CD4-positive, alpha-beta T cell (primary cell): ENCODE results near the gene ITSN1. TPM values are rescaled to one million over a fixed set of nuclear protein-coding genes. Genes with fewer than 3 reads are reported as not detected.

Experiments used
- ATAC-seq: fragments of 200-7000 bp; cut with Tn5 transposase; one replicate; pipeline ENCODE4 v1.10.0; 2022; ENCODE audit warnings: mild to moderate bottlenecking; ENCODE audit not compliant: poor library complexity
- CTCF ChIA-PET: fragments of 350-600 bp; sonication (Branson Sonifier 250); formaldehyde crosslinking; loops from one replicate; lab custom pipeline; 2021; ENCODE audit warnings: antibody characterized with exemption, inconsistent platforms; lab: Charles Lee
- POLR2A ChIA-PET: fragments of 350-600 bp; sonication (Branson Sonifier 250); formaldehyde crosslinking; loops from one replicate; lab custom pipeline; 2021; ENCODE audit warnings: antibody characterized with exemption, inconsistent platforms; lab: Charles Lee
- DNase-seq, 14 experiments: peaks; one replicate each; pipeline ENCODE4 v3.0.0-alpha.2; 2013 to 2020; ENCODE audit warnings: mixed read lengths in 2 of 14
- H3K27ac ChIP-seq, 2 donors: one replicate each; pipeline versions ENCODE4 v1.5.1 to v1.7.0; 2013; ENCODE audit warnings: low read length in 2 of 2, low read depth in 1 of 2, mild to moderate bottlenecking in 1 of 2
- H3K27me3 ChIP-seq, 2 experiments: 1 replicate in 1 of 2; 2 replicates in 1 of 2; pipeline versions ENCODE4 v1.6.1 to v1.7.0; 2013; ENCODE audit warnings: low read length in 2 of 2, control low read depth in 1 of 2, mild to moderate bottlenecking in 1 of 2, moderate library complexity in 1 of 2; ENCODE audit not compliant: insufficient read depth in 2 of 2, control insufficient read depth in 1 of 2
- H3K36me3 ChIP-seq: one replicate; pipeline ENCODE4 v1.6.1; 2013; ENCODE audit warnings: low read length, control low read depth; ENCODE audit not compliant: insufficient read depth
- H3K4me1 ChIP-seq: one replicate; pipeline ENCODE4 v1.6.1; 2013; ENCODE audit warnings: low read length, control low read depth; ENCODE audit not compliant: insufficient read depth
- H3K4me3 ChIP-seq: one replicate; pipeline ENCODE4 v1.5.1; 2013; ENCODE audit warnings: mild to moderate bottlenecking, low read length, moderate library complexity
- H3K9me3 ChIP-seq, 2 experiments: 1 replicate in 1 of 2; 2 replicates in 1 of 2; pipeline versions ENCODE4 v1.6.1 to v1.7.0; 2013; ENCODE audit warnings: low read length in 2 of 2, mild to moderate bottlenecking in 2 of 2, control low read depth in 1 of 2, moderate library complexity in 1 of 2; ENCODE audit not compliant: control insufficient read depth in 1 of 2, insufficient read depth in 1 of 2
- H3K27ac Mint-ChIP-seq: one replicate; pipeline ENCODE4 v1.8.0; 2020; ENCODE audit warnings: mixed read lengths
- H3K27me3 Mint-ChIP-seq: one replicate; pipeline ENCODE4 v1.8.0; 2021; ENCODE audit warnings: mixed read lengths
- H3K36me3 Mint-ChIP-seq: one replicate; pipeline ENCODE4 v1.8.0; 2021; ENCODE audit warnings: low read depth, mixed read lengths
- H3K4me1 Mint-ChIP-seq: one replicate; pipeline ENCODE4 v1.8.0; 2021; ENCODE audit warnings: low read depth, mixed read lengths
- H3K4me3 Mint-ChIP-seq: one replicate; pipeline ENCODE4 v1.8.0; 2020; ENCODE audit warnings: mild to moderate bottlenecking, mixed read lengths
- H3K9me3 Mint-ChIP-seq: one replicate; pipeline ENCODE4 v1.8.0; 2020; ENCODE audit warnings: mixed read lengths
- CTCF ChIP-seq: fragments of 200-600 bp; IDR thresholded peaks from one replicate; pipeline ENCODE4 v1.8.0; 2022; ENCODE audit warnings: antibody characterized with exemption, mild to moderate bottlenecking
- intact Hi-C, 2 experiments: fragments of 100-400 bp; cut with DNase I in 1 of 2; cut with micrococcal nuclease in 1 of 2; formaldehyde crosslinking; loops; one replicate each; pipeline versions ENCODE4 v1.15.1 to v1.9.0; 2023 to 2025; cut with DNase I, micrococcal nuclease
- total RNA-seq, 174 experiments: library from RNA in 2 of 174; stranded (reverse) in 2 of 174; gene quantifications; one replicate each; pipeline ENCODE4 v1.2.3 and lab custom pipeline; 2021 to 2026

Gene ITSN1
- total RNA-seq, 2 experiments from 2014 or later = 2.1 to 3.0 TPM

DNA sequence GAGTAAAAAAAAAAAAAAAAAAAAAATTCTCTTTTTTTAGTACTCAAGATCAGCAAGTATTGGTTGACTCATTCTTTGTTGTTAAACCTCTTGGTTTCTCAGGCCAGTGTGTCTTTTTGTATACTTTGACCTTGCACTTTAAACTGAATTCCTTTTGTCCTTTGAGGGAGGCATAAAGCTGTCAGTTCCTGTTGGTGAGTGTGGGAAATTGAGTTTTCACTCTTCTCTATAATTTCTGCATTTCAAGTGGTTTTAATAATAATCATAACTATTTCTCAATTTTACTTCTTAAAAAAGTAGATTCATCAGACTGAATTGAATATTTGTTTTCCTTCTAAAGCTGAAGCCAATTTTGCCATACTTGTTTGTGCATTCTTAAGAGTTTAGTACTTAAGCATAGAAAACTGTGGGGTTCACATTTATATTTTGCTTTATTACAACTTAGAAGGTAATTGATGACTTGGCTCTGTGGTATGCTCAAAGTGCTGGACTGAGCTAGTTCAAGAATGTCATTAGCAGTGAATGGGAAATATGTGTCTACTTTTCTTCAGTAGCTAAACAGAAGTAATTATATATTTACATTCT lies 43.4 kb downstream of the ITSN1 start:
- CTCF ChIA-PET = interaction anchor here (1.6 kb wide), 1 partner anchor 38 kb away, joined by 3 read pairs; no protein-coding TSS in a partner anchor
- Mint-ChIP-seq H3K36me3 (no peaks in the 10 kb centered on the region), H3K27ac (no peak overlapping the region), H3K4me1 (no peaks in the 10 kb centered on the region), H3K27me3 (no peaks in the 10 kb centered on the region), H3K9me3 (no peaks in the 10 kb centered on the region), H3K4me3 (no peak overlapping the region)
- POLR2A ChIA-PET = interaction anchor here (0.6 kb wide), 1 partner anchor 367 kb away, joined by 4 read pairs; no protein-coding TSS in a partner anchor
- TF ChIP-seq CTCF = no peak
- no peaks in the 10 kb centered on the region for H3K27me3 ChIP-seq
- H3K36me3 ChIP-seq = no peaks in the 10 kb centered on the region
- no peak overlapping the region for H3K27ac ChIP-seq
- H3K4me3 ChIP-seq = no peak overlapping the region
- ATAC-seq (no peak), DNase-seq (no peak)
- no peaks in the 10 kb centered on the region for H3K9me3 ChIP-seq
- H3K4me1 ChIP-seq = no peaks in the 10 kb centered on the region
- intact Hi-C loops = no loop called here

GRCh38 chr21:33686386-33686785 lies 44.1 kb downstream of the ITSN1 start:
- Histone ChIP-seq H3K36me3 (no peaks in the 10 kb centered on the region), H3K9me3 (no peaks in the 10 kb centered on the region), H3K4me3 (no peak overlapping the region), H3K4me1 (no peaks in the 10 kb centered on the region), H3K27me3 (no peaks in the 10 kb centered on the region), H3K27ac (no peak overlapping the region)
- Mint-ChIP-seq H3K4me1 (no peaks in the 10 kb centered on the region), H3K27me3 (no peaks in the 10 kb centered on the region), H3K4me3 (no peak overlapping the region), H3K27ac (no peak overlapping the region), H3K36me3 (no peaks in the 10 kb centered on the region), H3K9me3 (no peaks in the 10 kb centered on the region)
- ChIA-PET CTCF (interaction anchor here (1.6 kb wide), 1 partner anchor 38 kb away, joined by 3 read pairs; no protein-coding TSS in a partner anchor), POLR2A (no interaction called here)
- intact Hi-C loops = no loop called here
- ATAC-seq = no peak
- no peak for DNase-seq
- no peak for TF ChIP-seq CTCF

GRCh38 chr21:33687634-33688033 lies 45.3 kb downstream of the ITSN1 start:
- DNase-seq (no peak), ATAC-seq (no peak)
- TF ChIP-seq CTCF = no peak
- no peak overlapping the region for H3K4me3 ChIP-seq
- intact Hi-C loops = no loop called here
- H3K27me3 Mint-ChIP-seq = no peaks in the 10 kb centered on the region
- H3K36me3 Mint-ChIP-seq = no peaks in the 10 kb centered on the region
- no peaks in the 10 kb centered on the region for H3K27me3 ChIP-seq
- no peaks in the 10 kb centered on the region for H3K4me1 Mint-ChIP-seq
- POLR2A ChIA-PET = interaction anchor here (0.6 to 1.0 kb wide), 2 partner anchors 20 to 505 kb away, joined by 3 read pairs; no protein-coding TSS in a partner anchor
- no peak overlapping the region for H3K4me3 Mint-ChIP-seq
- no peaks in the 10 kb centered on the region for H3K9me3 Mint-ChIP-seq
- H3K27ac ChIP-seq = no peak overlapping the region
- CTCF ChIA-PET = interaction anchor here (0.7 kb wide), 1 partner anchor 10 kb away, joined by 3 read pairs; no protein-coding TSS in a partner anchor
- H3K27ac Mint-ChIP-seq = no peak overlapping the region
- no peaks in the 10 kb centered on the region for H3K4me1 ChIP-seq
- no peaks in the 10 kb centered on the region for H3K9me3 ChIP-seq
- H3K36me3 ChIP-seq = no peaks in the 10 kb centered on the region
